Measurements from ENCODE around the gene ZCWPW2. TPM values are rescaled to one million over a fixed set of nuclear protein-coding genes. Genes with fewer than 3 reads are reported as not detected.

ZCWPW2 gene, protein sequence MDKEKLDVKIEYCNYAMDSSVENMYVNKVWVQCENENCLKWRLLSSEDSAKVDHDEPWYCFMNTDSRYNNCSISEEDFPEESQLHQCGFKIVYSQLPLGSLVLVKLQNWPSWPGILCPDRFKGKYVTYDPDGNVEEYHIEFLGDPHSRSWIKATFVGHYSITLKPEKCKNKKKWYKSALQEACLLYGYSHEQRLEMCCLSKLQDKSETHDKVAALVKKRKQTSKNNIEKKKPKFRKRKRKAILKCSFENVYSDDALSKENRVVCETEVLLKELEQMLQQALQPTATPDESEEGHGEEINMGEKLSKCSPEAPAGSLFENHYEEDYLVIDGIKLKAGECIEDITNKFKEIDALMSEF
- 0.20 and 0.36 TPM in 2 replicates for total RNA-seq (2014; rRNA removed; shearing (Covaris generic))

DNA sequence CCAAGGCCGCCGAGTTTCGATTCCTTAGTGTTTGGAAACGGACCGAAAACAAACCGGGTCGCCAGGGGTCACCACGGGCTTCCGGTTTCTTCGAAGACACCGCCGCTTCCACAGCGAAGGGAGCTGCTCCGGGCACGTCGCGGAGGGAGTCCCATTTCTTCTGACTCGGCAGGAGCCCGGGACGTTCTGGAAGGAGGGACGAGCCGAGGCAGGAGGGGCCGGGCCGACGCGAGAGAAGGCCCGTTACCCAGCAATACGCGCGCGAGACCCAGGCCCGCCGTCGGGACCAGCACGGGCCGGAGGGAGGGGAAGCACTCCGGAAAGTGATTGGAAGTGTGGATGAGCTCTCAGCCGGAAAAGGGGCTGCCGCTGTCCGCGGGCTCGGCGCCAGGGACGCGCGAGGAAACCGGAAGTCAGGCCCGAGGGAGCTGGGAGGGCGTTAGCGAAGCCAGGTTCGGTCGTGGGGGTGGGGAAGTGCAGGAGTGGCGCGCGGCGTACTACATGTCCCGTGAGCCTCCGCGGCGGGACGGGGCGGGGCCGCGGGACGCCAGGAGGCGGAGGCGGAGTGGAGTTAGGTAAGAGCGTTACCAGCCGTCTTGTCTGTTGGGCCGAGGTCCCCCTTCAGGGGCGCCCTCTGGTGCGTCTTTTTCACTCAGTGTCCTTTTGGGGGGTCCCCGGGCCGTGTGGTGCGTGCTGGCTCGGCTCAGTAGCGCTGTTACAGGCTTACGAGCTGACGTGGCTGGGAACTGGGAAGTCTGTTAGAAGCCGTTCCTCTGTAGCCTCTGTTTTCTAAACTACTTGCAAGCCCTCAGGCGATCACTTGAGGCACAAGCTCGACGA, at the start of gene ZCWPW2, which contains the start of gene AZI2:
Gene ZCWPW2 (plus strand): TSS at position 93 of the 840 bp plus-strand sequence. CDS start 64,348 bp downstream, outside the sequence.
Gene AZI2 (minus strand): TSS at position 196 of the 840 bp plus-strand sequence. CDS start 8,207 bp downstream, outside the sequence.
- peak; percentile 95 for DNase-seq (ENCODE audit: low read depth)

DNA sequence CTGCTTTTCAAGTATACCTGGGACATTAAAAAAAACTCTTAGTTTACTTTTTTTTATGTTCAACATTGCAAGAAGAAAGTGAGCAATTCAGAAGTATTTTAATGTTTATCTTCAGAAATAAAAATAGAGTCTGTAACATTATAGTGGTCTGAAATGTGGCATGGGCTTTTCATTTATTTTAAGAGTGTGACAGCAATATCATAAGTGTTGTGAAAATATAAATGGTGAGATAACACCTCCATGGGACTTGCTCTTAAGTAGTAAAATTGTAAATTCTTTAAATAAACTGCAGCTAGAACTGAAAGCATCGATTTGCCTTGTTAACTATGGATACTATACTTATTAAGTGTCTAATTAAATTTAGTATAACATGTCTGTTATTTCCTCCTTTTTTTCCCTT, 48.8 kb upstream of the ZCWPW2 start:
- DNase-seq (ENCODE audit: low read depth) = no peak

DNA sequence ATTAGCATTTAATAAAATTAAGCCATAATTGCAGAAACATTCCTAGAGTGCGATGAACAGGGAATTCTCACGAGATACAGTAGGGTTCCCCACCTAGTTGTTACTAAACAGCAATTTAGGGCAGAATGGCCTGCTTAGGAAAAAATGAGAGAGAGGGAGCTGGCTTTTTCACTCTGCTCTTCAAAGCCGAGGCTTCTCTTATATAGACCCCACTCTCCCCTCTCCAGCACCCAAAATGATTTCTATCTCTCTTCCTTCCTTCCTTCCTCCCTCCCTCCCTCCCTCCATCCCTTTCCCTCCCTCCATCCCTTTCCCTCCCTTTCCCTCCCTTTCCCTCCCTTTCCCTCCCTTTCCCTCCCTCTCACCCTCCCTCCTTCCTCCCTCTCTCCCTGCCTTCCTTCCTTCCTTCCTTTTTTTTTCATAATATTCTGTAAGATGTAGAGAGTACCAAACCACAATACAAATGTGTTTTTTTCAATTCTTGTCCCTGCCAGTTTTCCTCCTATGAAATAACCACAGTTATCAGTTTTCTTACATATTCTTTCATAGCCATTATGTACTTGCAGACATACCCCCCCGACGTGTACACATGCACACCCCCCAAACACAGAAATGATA, 48.1 kb upstream of the ZCWPW2 start:
- no peak for DNase-seq (ENCODE audit: low read depth)

DNA sequence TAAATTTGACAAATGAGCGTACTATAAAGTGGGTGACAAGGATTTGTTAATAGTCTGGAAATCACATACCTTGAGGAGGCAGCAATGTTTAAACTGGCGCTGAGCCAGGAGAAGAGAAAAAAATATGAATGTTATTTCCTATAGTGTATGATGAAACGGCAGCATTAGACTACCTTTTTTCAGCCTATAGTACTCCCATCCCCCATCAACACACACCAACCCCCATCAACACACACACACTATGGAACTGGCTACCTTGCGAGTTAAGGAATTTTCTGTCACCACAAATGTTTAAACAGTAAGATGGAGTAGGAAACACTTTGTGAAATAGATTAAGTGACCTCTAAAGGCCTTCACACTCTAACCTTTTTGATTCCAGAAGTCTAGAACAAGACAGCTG, 46.8 kb upstream of the ZCWPW2 start:
- no peak for DNase-seq (ENCODE audit: low read depth)

DNA sequence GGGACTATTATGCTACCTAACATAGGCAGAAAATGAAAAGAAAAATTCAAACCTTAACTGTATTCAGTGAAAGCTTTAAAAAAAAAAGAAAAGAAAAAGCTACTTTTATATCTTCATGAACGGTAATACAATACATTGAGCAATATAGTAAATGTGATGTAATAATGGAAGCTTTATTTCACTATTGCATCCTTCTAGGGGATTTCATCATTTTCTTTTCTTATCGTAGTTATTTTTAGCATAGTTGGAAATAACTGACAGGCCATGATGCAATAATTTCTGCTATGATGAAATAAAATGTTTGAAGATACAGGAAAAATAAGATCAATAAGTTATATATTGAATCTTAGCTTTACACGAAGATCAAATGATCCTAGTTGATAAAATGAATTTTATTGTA, 40.3 kb upstream of the ZCWPW2 start:
- DNase-seq (ENCODE audit: low read depth) = no peak

DNA sequence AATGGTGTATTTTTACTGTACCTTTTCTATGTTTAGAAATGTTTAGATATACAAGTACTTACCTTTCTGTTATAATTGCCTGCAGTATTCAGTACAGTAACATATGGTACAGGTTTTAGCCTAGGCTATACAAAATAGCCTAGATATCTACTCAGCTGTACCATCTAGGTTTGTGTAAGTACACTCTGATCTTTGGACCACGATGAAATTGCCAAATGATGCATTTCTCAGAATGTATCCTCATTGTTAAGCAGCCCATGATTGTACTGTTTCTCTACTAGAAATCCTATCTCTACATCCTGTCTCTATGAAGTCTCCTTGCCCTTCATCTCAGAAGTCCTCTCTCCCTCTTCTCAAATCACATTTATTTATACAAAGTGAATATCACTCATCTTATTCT, 32.8 kb upstream of the ZCWPW2 start:
- no peak for DNase-seq (ENCODE audit: low read depth)

DNA sequence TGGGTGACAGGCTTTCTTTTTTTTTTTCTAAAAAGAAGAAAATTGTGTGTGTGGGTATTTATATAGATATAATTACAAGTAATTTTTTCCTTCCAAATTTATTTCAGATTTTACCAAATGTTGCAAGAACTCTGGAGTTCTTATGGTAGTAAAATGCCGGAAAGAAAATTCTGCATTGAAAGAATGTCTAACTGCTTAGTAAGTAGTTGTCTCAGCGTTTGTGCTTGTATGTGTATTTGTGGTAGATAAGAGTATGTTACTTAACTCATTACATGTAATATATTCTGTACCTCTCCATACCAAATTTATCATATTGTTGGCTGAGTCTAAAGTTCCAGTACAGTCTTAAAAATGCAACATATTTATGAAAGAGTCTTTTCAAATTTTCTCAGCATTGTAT, 32.3 kb upstream of the ZCWPW2 start:
- no peak for DNase-seq (ENCODE audit: low read depth)

DNA sequence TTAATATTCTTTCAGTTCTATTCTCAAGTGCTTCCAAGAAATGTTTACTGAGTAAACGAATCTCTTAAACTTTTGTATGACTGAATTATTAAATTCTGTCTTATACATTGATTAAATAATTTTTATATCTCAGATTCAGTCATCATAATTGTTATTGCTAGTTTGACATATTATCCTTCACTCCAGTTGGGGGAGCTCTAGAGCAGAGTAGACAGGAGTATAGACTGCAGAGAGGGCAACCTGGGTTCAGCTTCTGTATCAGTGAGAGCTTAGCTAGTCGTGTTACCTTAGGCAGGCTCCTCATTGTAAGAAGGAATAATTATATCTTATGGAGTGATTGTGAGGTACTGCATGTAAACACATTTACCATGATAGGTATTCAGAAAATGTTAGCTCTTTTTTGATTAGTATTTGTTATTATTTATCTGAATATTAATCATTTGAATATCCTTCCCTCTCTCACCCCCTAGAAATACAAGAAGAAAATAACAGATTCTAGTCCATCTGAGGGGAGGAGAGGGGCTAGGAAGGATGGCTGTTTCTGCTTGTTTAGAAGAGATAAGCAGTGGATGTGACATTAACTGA, 31.0 kb upstream of the ZCWPW2 start:
- DNase-seq (ENCODE audit: low read depth) = peak; percentile 35

DNA sequence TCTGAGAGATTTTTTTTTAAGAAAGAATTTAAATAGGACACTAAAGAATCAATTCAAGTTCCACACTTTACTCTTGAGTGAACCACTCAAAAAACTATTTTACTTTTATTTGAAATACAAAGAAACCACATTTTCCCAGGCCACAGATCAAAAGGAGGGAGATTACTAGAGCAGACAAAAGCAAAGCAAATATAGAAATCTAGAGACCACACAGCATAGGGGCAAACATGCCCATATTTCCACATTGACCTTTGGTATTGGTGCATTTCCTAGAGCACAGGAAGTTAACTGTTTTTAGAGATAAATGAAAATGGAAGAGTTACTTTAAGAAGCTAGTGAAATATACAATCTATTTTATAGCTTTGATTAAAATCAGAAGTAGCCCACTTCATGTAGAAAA, 27.5 kb upstream of the ZCWPW2 start:
- DNase-seq (ENCODE audit: low read depth) = no peak

DNA sequence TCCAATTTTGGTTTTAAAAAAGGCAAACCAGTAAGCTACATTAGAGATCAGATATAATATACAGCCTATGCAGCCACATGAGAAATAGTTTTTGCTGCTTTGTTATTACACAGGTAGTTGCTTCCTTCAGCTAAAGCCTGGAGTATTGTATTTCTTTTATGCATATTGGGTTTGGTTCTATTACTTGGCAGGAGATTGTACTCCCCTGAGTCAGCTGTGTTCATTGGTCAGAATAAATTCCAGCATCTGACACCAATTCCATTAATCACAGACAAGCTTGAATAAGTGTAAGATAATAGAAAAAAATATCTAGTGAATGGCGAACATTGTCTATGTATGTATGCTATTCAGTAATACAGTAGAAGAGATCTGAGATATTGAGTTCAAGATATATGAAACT, 26.1 kb upstream of the ZCWPW2 start:
- peak; percentile 6 for DNase-seq (ENCODE audit: low read depth)

DNA sequence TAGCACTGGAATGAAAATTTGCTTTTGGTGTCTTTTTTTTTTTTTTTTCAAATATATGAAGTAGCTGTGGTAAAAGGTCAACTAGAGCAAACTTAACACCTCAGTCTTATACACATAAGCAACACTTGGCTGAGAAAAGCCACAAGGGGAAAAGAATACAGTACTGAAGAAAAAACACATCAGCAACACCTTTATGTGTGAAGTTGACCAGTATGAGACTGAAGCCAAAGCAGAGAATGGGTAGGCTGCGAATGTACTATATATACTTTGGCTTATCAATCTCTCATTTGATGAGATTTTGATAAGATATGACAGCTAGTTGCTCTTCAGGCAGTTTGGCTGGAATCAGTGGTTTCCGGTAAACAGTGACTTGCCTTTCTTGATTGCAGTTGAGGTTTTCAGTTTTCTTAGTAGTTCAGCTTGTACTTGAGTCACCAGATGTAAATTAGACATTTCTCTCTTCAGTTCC, 22.0 kb upstream of the ZCWPW2 start:
- peak; percentile 26 for DNase-seq (ENCODE audit: low read depth)

DNA sequence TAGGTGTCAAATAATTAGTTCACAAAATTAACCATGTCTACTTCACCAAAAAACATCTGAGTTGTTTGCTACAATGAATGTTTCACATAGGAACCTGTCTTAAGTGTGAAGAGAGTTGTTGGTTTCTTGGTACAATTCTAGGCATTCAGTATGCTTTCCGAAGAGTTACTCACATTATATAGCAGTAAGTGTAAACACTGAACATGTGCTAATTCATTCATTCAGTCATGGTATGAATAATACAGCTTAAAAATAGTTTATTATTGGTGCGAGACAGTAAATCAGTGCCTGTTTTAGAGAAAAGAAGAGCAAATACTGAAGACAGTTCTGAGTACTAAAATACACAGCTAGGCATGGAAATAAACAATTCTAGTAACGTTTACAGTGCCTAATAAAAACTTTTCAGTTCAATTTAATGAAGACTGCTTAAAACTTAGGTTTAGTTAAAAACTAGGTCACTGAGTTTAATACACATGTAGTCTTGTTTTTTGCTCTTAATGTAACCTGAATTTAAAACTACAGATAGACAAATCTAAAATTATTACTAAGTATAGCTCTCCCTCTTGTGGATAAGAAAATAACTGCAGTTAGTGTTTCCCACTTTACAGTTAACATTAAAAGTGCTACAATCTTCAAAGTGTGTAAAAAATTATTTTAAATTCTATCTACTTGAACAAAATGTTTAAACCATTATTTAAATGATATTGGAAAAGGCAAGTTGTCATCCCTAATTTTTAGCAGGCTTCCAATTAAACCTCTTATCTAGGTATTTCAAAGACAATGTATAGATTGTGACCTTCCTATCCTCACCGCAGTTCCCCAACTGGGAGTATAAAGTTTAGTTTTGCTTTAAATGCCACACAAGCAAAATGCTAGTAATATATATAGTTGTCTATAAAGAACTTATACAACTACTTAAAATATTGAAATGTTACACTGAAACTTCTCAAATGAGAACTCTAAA, 20.1 kb upstream of the ZCWPW2 start:
- DNase-seq (ENCODE audit: low read depth) = peak; percentile 29

DNA sequence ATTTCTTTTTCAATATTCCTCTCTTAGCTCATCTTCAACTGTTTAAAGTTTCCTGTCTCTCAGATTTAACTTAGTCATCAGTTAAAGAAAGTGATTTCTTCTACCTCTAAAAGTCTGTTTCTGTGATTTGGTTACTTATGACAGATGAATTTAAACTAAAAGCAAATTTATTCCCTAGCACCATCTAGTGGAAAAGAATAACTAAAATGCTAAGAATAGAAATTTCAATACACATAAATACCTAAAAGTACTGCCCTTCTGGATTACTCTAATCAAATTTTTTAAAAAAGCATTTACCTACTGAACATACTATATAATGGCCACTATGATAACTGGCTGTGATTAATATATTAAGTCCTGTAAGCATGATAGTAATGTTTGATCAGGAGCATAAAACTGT, 14.0 kb upstream of the ZCWPW2 start:
- no peak for DNase-seq (ENCODE audit: low read depth)

DNA sequence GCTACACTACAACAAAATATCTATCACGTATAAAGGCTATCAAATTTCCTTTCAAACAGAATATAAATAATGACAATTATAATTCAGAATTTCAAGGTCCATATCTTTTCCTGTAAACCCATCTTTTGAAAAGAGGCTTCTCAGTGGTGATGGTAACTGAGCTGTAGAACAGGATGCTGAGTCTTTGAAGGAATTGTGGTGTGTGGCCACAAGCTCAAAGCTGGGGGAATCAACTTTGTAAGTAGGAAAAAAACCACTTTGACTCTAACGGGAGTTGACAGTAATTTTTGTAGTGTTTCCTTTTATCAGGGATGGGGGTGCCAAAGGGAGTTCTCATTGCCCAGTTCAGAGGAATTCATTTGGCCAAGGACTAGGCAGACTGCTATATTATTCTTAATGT, 13.3 kb upstream of the ZCWPW2 start:
- DNase-seq (ENCODE audit: low read depth) = no peak

DNA sequence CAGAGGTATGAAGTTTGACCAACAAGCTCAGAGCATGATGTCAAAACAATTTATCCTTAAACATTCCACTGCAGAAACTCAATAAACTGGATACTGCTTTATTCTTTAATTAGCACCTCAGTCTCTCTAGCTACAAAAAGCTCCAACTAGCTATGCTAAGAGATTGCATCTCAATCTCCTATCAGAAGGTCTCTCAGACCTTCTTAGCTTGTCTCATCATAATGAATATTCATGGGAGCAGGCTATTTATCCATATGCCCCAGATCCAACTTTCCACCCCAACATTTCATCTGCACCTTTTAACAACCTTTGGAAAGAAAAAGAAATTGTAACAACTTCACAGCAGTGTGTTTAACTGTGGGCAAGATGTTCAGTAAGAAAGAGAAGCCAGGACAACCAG, 11.3 kb upstream of the ZCWPW2 start:
- no peak for DNase-seq (ENCODE audit: low read depth)

DNA sequence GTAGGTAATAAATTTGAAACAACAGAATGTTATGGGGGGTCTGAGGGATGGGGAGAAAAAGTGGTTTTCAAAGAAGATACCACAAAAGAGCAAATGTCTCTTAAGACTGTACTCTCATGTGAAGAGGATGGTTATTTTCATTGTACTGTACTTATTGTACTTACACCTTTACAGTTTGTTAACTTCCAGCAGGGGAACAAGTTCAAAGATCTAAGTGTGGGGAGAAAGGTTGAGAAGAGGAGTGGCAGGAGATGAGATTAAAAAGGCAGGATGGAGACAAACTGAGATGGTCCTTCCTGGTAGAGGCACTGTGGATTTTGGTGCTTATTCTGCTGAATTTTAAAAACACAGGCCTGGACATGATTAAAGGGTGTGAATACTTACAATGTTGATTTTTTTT, 5.4 kb upstream of the ZCWPW2 start:
- no peak for DNase-seq (ENCODE audit: low read depth)

DNA sequence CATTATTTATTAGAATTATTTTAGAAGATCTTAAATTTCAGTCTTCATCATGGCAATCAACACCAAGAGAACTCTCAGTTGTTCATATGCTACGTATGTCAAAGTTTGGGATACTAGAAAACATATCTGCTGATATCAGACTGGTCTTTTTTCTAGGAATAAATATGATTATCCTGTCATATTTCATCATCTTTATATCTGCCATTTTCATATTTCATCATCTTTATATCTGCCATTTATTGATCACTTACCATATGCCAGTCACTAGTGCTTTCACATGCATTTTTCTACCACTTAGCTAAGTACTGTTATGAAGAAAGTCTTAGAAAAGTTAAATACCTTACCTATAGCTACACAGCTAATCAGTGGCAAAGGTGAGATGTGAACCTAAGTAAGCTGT, 2.8 kb upstream of the ZCWPW2 start:
- no peak for DNase-seq (ENCODE audit: low read depth)

DNA sequence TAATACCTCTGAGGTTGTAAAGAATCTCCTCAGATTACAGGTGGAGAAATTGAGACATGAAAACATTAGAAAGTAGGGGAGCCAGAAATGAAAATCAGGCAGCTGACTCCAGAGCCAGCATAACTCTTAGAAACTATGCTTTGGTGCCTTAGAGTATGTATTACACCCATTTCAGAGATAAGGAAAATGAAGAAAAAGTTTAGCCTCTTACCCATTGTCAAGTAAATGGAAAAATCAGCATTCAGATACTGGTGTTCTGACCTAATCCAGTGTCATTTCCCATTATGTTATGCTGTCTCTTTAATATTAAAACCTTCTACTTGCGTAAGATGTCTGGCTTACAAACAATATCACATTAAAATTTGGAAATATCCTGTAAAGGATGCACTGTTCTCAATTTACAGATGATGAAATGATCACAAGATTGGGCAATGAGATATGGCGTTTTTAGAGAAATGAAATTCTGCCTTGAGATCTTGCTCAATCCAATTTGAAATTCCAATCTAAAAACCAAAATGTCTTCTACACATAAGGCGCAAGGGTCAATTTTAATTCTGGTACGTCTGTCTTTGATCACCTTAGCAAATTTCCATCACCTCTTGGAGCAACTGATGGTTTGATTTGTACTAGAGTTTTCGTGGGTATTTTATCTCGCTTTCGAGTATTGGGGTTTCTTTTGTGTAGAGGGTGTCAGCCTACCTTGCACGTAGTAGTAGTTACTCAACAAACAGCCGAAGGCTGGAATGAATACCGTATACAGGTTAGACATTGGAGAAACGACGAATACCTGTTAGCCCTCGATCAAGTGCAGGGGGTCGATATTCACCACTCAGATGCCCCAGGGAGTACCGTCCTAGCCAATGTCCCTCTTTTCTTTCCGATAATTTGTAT, 902 bp upstream of the ZCWPW2 start:
- peak; percentile 6 for DNase-seq (ENCODE audit: low read depth)

DNA sequence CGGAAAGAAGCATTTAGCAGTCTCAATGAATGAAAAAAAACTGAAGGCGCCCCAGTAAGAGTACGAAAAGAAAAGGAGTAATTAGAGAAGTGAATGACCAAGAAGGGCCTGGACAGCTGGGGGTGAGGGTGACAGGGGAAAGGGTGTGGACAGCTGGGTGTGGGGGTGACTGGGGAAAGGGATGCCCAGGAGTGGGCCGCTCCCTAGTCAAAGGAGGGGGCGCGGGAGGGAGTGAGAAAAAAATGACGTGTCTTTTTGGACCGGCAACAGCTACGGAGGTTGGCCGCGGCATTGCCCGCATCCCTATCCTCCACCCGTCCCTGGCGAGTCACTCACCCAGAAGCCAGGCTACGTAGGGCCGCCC, 274 bp upstream of the ZCWPW2 start:
- DNase-seq (ENCODE audit: low read depth) = no peak

DNA sequence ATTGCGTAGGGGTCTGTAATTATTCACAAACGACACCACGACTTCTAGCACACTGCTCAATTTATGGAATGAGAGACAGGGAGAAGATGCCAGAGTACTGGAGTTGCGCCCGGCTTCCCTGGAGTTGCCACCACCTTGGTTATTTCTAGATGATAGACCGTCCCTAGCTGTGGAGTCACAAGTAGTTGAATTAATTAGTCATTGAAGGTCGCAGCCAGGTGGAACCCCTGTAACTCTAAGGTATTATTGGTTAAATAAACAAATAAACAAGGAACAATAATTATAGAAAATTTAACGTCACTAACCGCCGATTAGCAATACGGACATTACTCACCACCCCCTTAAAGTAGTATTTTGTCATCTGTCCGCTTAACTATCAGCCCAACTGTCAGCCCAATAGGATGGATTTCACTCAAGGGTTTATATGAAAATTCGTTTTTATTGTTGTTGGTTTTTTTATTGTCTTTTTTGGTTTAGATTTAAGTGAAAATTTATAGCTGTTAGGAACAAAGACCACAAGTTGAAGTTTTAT, 1.0 kb downstream of the ZCWPW2 start:
- DNase-seq (ENCODE audit: low read depth) = no peak
